OCI-LY3 (cell line): Measurements from ENCODE around the gene TAC4.

Experiments
- H2AFZ ChIP-seq: fragments of 200-600, 300-600 bp; shearing (Covaris generic); 2 replicates; pipeline ENCODE4 v1.6.0; 2014; ENCODE audit warnings: antibody characterized with exemption, low read depth, low read length
- H3K27ac ChIP-seq: fragments of 200-600, 300-600 bp; sonication (generic); 2 replicates; pipeline ENCODE4 v1.5.1; 2014; ENCODE audit warnings: mild to moderate bottlenecking, low read length, moderate library complexity, mixed read lengths
- H3K27me3 ChIP-seq: fragments of 200-600, 300-600 bp; sonication (generic); 2 replicates; pipeline ENCODE4 v1.6.1; 2014; ENCODE audit warnings: low read depth, low read length, mixed read lengths
- H3K36me3 ChIP-seq: fragments of 200-600, 300-600 bp; sonication (generic); replicated peaks from 2 replicates; pipeline ENCODE3; 2014; ENCODE audit warnings: low read depth, low read length, mixed read lengths
- H3K4me1 ChIP-seq: fragments of 300-600, 200-600 bp; sonication (generic); 2 replicates; pipeline ENCODE4 v1.6.1; 2014; ENCODE audit warnings: low read length, mixed read lengths
- H3K4me2 ChIP-seq: fragments of 200-600, 300-600 bp; sonication (generic); 2 replicates; pipeline ENCODE4 v1.6.1; 2014; ENCODE audit warnings: low read length, mixed read lengths
- H3K4me3 ChIP-seq: fragments of 300-600, 200-600 bp; sonication (generic); 2 replicates; pipeline ENCODE4 v1.5.1; 2014; ENCODE audit warnings: antibody characterized with exemption, mild to moderate bottlenecking, low read length, moderate library complexity
- H3K79me2 ChIP-seq: fragments of 300-600, 200-600 bp; shearing (Covaris generic); 2 replicates; pipeline ENCODE4 v1.6.1; 2014; ENCODE audit warnings: mild to moderate bottlenecking, low read length, mixed read lengths
- H3K9ac ChIP-seq: fragments of 300-600, 200-600 bp; shearing (Covaris generic); 2 replicates; pipeline ENCODE4 v1.6.0; 2014; ENCODE audit warnings: mild to moderate bottlenecking, low read length, moderate library complexity
- H3K9me3 ChIP-seq: fragments of 200-600, 300-600 bp; shearing (Covaris generic); 2 replicates; pipeline ENCODE4 v1.6.1; 2014; ENCODE audit warnings: low read length, mixed read lengths; ENCODE audit not compliant: insufficient read depth
- H4K20me1 ChIP-seq: fragments of 200-600, 300-600 bp; sonication (generic); 2 replicates; pipeline ENCODE4 v1.6.1; 2016; ENCODE audit warnings: low read length, mixed read lengths; ENCODE audit not compliant: insufficient read depth
- EZH2phosphoT487 ChIP-seq: fragments of 200-600 bp; shearing (Covaris generic); IDR thresholded peaks from 2 replicates; pipeline ENCODE4 v1.6.1; 2018; ENCODE audit warnings: antibody characterized with exemption, mixed run types, low read depth
- TF ChIP-seq, protein P1 (sequence below): fragments of 200-600, 300-600 bp; sonication (generic); IDR thresholded peaks from 2 replicates; pipeline ENCODE4 v1.5.1; 2014; ENCODE audit warnings: antibody characterized with exemption, low read length, low read depth

Gene TAC4

DNA sequence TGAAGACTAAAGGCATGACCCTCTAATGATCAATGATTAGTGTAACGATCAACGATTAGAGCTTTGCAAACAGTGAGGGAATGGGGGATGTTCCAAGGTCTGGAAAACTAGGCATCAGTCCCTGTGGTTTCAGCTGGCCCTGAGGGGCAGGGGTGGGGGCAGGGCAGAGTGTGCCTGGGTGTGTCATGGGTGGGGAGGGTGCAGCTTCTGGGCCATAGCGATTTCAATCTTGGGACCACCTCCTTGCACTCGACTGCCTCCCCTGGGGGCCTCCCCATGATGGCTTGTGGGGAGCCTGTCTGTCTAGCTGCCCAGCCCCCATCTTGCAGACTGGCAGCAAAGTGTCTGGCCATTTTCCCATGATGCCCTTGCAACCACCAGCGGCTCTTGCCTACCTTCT is 8.4 kb downstream of the TAC4 start:
- Histone ChIP-seq H3K4me2 (no peak overlapping the region), H3K4me1 (no peaks in the 10 kb centered on the region), H3K36me3 (peaks cover under 1% of the 10 kb centered on the region), H3K9ac (no peak overlapping the region), H4K20me1 (no peaks in the 10 kb centered on the region), H3K79me2 (no peaks in the 10 kb centered on the region), H3K4me3 (no peak overlapping the region), H2AFZ (no peak overlapping the region), H3K27ac (no peak overlapping the region), H3K9me3 (no peaks in the 10 kb centered on the region), H3K27me3 (no peaks in the 10 kb centered on the region)
- TF ChIP-seq, protein P1, sequence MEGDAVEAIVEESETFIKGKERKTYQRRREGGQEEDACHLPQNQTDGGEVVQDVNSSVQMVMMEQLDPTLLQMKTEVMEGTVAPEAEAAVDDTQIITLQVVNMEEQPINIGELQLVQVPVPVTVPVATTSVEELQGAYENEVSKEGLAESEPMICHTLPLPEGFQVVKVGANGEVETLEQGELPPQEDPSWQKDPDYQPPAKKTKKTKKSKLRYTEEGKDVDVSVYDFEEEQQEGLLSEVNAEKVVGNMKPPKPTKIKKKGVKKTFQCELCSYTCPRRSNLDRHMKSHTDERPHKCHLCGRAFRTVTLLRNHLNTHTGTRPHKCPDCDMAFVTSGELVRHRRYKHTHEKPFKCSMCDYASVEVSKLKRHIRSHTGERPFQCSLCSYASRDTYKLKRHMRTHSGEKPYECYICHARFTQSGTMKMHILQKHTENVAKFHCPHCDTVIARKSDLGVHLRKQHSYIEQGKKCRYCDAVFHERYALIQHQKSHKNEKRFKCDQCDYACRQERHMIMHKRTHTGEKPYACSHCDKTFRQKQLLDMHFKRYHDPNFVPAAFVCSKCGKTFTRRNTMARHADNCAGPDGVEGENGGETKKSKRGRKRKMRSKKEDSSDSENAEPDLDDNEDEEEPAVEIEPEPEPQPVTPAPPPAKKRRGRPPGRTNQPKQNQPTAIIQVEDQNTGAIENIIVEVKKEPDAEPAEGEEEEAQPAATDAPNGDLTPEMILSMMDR = no peak
- TF ChIP-seq EZH2phosphoT487 = no peak

DNA sequence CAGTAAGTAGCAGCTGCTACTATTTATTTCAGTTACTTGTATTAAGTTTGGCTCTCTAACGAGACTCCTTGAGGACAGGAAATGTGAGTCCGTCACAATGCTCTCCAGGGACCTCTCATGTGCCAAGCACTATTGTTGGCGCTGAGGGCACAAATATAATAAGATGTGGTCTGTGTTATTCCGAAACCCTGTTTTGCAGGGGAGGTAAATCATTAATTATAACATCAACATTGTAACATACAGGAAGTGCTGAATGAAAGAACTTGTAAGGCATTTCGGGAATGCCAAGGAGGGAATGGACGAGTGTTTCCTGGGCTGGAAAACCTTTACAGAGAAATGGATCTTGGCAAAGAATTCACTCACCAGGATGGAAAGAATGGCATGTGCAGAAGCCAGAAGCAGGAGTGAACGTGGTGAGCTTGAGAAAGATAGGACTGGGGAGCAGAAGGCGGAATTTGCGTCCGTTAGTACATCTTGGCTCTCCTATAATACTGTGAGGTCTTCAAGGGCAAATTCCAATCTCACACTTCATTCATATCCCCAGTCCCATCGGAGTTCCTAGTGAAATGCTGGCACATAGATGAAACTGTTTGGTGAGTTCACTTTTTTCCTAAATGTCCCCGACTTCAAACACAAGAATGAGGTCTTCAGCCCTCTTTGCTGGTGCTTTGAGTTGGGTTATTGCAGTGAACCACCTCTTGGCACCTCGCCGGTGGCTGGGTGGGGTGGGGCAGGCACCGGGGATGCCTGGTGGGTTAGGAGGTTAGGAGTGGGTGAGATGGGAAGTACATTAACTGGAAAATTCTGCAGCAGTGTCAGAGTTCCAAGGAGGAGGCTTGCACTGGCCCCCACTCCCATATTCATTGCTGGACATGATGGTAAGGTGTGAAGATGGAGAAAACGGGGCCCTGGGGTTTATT is 11.5 kb downstream of the TAC4 start:
- H3K9me3 ChIP-seq = no peaks in the 10 kb centered on the region
- no peak overlapping the region for H2AFZ ChIP-seq
- no peaks in the 10 kb centered on the region for H4K20me1 ChIP-seq
- H3K4me1 ChIP-seq = no peaks in the 10 kb centered on the region
- TF ChIP-seq, protein P1 = no peak
- no peak for TF ChIP-seq EZH2phosphoT487
- no peak overlapping the region for H3K9ac ChIP-seq
- H3K27me3 ChIP-seq = no peaks in the 10 kb centered on the region
- H3K4me3 ChIP-seq = no peak overlapping the region
- H3K27ac ChIP-seq = no peak overlapping the region
- peaks cover 9% of the 10 kb centered on the region for H3K36me3 ChIP-seq
- no peak overlapping the region for H3K4me2 ChIP-seq
- no peaks in the 10 kb centered on the region for H3K79me2 ChIP-seq

DNA sequence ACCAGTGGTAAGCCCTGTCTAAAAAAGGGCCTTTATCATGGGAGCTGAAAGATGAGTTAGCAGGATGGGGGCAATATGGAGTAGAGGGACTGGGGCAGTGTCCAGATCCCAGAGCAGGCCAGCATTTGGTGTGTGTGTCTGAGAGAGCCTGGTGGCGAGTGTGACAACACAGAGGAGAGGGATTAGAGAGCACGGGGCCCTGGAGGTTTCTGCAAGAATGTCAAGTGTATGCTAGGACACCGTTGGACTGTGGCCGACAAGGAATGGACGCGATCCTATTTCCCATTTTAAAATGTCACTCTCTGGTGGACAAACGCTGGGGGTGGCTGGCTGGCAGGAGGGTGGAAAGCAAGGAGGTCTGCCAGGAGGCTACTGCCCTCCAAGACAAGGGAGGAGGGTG is 12.4 kb downstream of the TAC4 start:
- H3K9me3 ChIP-seq = no peaks in the 10 kb centered on the region
- H2AFZ ChIP-seq = no peak overlapping the region
- no peaks in the 10 kb centered on the region for H3K4me1 ChIP-seq
- no peak overlapping the region for H3K9ac ChIP-seq
- H3K79me2 ChIP-seq = no peaks in the 10 kb centered on the region
- no peaks in the 10 kb centered on the region for H4K20me1 ChIP-seq
- no peak overlapping the region for H3K4me3 ChIP-seq
- no peaks in the 10 kb centered on the region for H3K27me3 ChIP-seq
- H3K4me2 ChIP-seq = no peak overlapping the region
- H3K27ac ChIP-seq = no peak overlapping the region
- TF ChIP-seq EZH2phosphoT487 = no peak
- TF ChIP-seq, protein P1 = no peak
- peaks cover 12% of the 10 kb centered on the region for H3K36me3 ChIP-seq

DNA sequence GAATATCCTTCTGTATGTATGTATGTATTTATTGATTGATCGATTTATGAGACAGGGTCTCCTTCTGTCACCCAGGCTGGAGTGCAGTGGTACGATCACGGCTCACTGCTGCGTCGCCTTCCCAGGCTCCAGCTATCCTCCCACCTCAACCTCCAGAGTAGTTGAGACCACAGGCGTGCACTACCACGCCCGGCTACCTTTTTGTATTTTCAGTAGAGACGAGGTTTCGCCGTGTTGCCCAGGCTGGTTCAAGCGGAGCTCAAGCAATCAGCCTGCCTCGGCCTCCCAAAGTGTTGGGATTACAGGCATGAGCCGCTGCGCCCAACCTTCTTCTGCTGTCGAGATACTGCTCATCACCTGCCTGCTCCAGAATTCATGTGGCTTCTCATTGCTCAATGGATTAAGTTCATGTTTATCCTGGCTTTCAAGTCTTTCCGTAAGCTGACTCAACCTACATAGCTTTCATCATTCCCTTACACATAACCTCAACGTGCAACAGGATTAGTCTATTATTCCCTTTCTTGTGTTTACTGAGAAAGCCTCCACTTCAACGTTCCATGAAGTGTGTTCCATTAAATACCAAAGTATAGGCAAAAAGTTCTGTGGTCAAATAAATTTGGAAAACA is 13.6 kb downstream of the TAC4 start:
- Histone ChIP-seq H3K4me1 (no peaks in the 10 kb centered on the region), H4K20me1 (no peaks in the 10 kb centered on the region), H3K79me2 (no peaks in the 10 kb centered on the region), H3K4me3 (no peak overlapping the region), H3K27me3 (no peaks in the 10 kb centered on the region), H3K36me3 (peaks cover 17% of the 10 kb centered on the region), H3K4me2 (no peak overlapping the region), H3K9me3 (no peaks in the 10 kb centered on the region), H3K27ac (no peak overlapping the region), H3K9ac (no peak overlapping the region), H2AFZ (no peak overlapping the region)
- TF ChIP-seq, protein P1 = no peak
- TF ChIP-seq EZH2phosphoT487 = no peak
